Activated T-cell treated with anti-CD3 and anti-CD28 coated beads, Interleukin-2, amount 50 U/mL, for 24 hours (primary cell): ENCODE measurements around the gene C1orf94.
A peak's percentile ranks its signal among the peaks of the same experiment; 100 is the strongest.
"Not testable (repeated sequence)": the region's sequence is repeated elsewhere in the genome, so short reads cannot be mapped to it uniquely, and the experiment has no call there.

Experiments
- DNase-seq: peaks from one replicate; pipeline ENCODE4 v3.0.0-alpha.2; 2020
- H3K27ac Mint-ChIP-seq: 2 replicates; pipeline ENCODE4 v1.8.0; 2020; ENCODE audit warnings: mild to moderate bottlenecking, mixed read lengths
- H3K27me3 Mint-ChIP-seq: 2 replicates; pipeline ENCODE4 v1.8.0; 2020; ENCODE audit warnings: mixed read lengths
- H3K36me3 Mint-ChIP-seq: 2 replicates; pipeline ENCODE4 v1.8.0; 2020; ENCODE audit warnings: low read depth, mixed read lengths
- H3K4me1 Mint-ChIP-seq: 2 replicates; pipeline ENCODE4 v1.8.0; 2020; ENCODE audit warnings: low read depth, mixed read lengths
- H3K4me3 Mint-ChIP-seq: 2 replicates; pipeline ENCODE4 v1.8.0; 2020; ENCODE audit warnings: mild to moderate bottlenecking, moderate library complexity, mixed read lengths
- H3K9me3 Mint-ChIP-seq: 2 replicates; pipeline ENCODE4 v1.8.0; 2020; ENCODE audit warnings: mixed read lengths

C1orf94 gene

GRCh38 chr1:34155860-34156259 is 20.8 kb upstream of the C1orf94 start:
- Mint-ChIP-seq H3K4me1 (no peaks in the 10 kb centered on the region), H3K36me3 (no peaks in the 10 kb centered on the region), H3K27ac (no peak overlapping the region), H3K9me3 (no peaks in the 10 kb centered on the region), H3K27me3 (peaks cover 51% of the 10 kb centered on the region), H3K4me3 (no peak overlapping the region)
- no peak for DNase-seq

- H3K27me3 Mint-ChIP-seq: peaks cover 54% of the 10 kb centered on the region
- H3K4me3 Mint-ChIP-seq: no peak overlapping the region
- H3K36me3 Mint-ChIP-seq: no peaks in the 10 kb centered on the region
- no peak overlapping the region for H3K27ac Mint-ChIP-seq
- DNase-seq: no peak
- H3K9me3 Mint-ChIP-seq: no peaks in the 10 kb centered on the region
- H3K4me1 Mint-ChIP-seq: no peaks in the 10 kb centered on the region
These were observed 20.0 kb upstream of the C1orf94 start for GRCh38 chr1:34156739-34157138.

GRCh38 chr1:34162852-34163766 is 13.6 kb upstream of the C1orf94 start:
- peaks cover 83% of the 10 kb centered on the region for H3K27me3 Mint-ChIP-seq
- H3K36me3 Mint-ChIP-seq: no peaks in the 10 kb centered on the region
- peaks cover 12% of the 10 kb centered on the region for H3K4me1 Mint-ChIP-seq
- peak; percentile 34 for DNase-seq
- H3K4me3 Mint-ChIP-seq: peak overlapping the region; percentile 55
- H3K27ac Mint-ChIP-seq: no peak overlapping the region
- H3K9me3 Mint-ChIP-seq: no peaks in the 10 kb centered on the region

- Mint-ChIP-seq H3K27me3 (peaks cover 86% of the 10 kb centered on the region), H3K4me3 (peak overlapping the region; percentile 55), H3K4me1 (peaks cover 12% of the 10 kb centered on the region), H3K9me3 (no peaks in the 10 kb centered on the region), H3K36me3 (no peaks in the 10 kb centered on the region), H3K27ac (no peak overlapping the region)
- DNase-seq: no peak
These were observed 12.6 kb upstream of the C1orf94 start for GRCh38 chr1:34163792-34164731.

- no peak within 1 kb of the TSS for H3K27ac Mint-ChIP-seq
These were observed 11.8 kb upstream of the C1orf94 start, which contains the start of gene CSMD2 for GRCh38 chr1:34164771-34165391. CSMD2 (minus strand) TSS chr1:34165230; CDS start chr1:34165097, 133 bp downstream.

GRCh38 chr1:34165422-34165921 is 11.2 kb upstream of the C1orf94 start:
- no peak overlapping the region for H3K4me3 Mint-ChIP-seq
- H3K9me3 Mint-ChIP-seq: no peaks in the 10 kb centered on the region
- peaks cover 12% of the 10 kb centered on the region for H3K4me1 Mint-ChIP-seq
- H3K36me3 Mint-ChIP-seq: no peaks in the 10 kb centered on the region
- H3K27ac Mint-ChIP-seq: no peak overlapping the region
- DNase-seq: no peak
- peaks cover 84% of the 10 kb centered on the region for H3K27me3 Mint-ChIP-seq

More at GRCh38 chr1:34164771-34165391, 11.8 kb upstream of the C1orf94 start, which contains the start of gene CSMD2:
- Mint-ChIP-seq H3K9me3 (no peaks in the 10 kb centered on the region), H3K27me3 (peaks cover 84% of the 10 kb centered on the region), H3K36me3 (no peaks in the 10 kb centered on the region), H3K4me3 (no peak within 1 kb of the TSS), H3K4me1 (peaks cover 12% of the 10 kb centered on the region)
- no peak for DNase-seq

- H3K36me3 Mint-ChIP-seq: no peaks in the 10 kb centered on the region
- no peak overlapping the region for H3K4me3 Mint-ChIP-seq
- no peak overlapping the region for H3K27ac Mint-ChIP-seq
- H3K4me1 Mint-ChIP-seq: peaks cover 12% of the 10 kb centered on the region
- H3K27me3 Mint-ChIP-seq: peaks cover 85% of the 10 kb centered on the region
- H3K9me3 Mint-ChIP-seq: no peaks in the 10 kb centered on the region
- DNase-seq: no peak
These were observed 10.5 kb upstream of the C1orf94 start for GRCh38 chr1:34166191-34166624.

- H3K36me3 Mint-ChIP-seq: no peaks in the 10 kb centered on the region
- H3K4me1 Mint-ChIP-seq: peaks cover 12% of the 10 kb centered on the region
- no peak overlapping the region for H3K4me3 Mint-ChIP-seq
- H3K27me3 Mint-ChIP-seq: peaks cover 85% of the 10 kb centered on the region
- no peak overlapping the region for H3K27ac Mint-ChIP-seq
- DNase-seq: no peak
- no peaks in the 10 kb centered on the region for H3K9me3 Mint-ChIP-seq
These were observed 9.9 kb upstream of the C1orf94 start for GRCh38 chr1:34166625-34167361.

- Mint-ChIP-seq H3K4me1 (peaks cover 12% of the 10 kb centered on the region), H3K9me3 (no peaks in the 10 kb centered on the region), H3K36me3 (no peaks in the 10 kb centered on the region), H3K27ac (no peak overlapping the region), H3K27me3 (peaks cover 87% of the 10 kb centered on the region), H3K4me3 (no peak overlapping the region)
- DNase-seq: no peak
These were observed 9.3 kb upstream of the C1orf94 start for GRCh38 chr1:34167389-34167788.

GRCh38 chr1:34175744-34176143 is 963 bp upstream of the C1orf94 start:
- no peak for DNase-seq
- no peaks in the 10 kb centered on the region for H3K36me3 Mint-ChIP-seq
- no peaks in the 10 kb centered on the region for H3K4me1 Mint-ChIP-seq
- H3K9me3 Mint-ChIP-seq: no peaks in the 10 kb centered on the region
- H3K27me3 Mint-ChIP-seq: peaks cover 66% of the 10 kb centered on the region
- H3K4me3 Mint-ChIP-seq: no peak overlapping the region
- H3K27ac Mint-ChIP-seq: no peak overlapping the region

GRCh38 chr1:34178072-34178471 is 1.4 kb downstream of the C1orf94 start:
- no peak overlapping the region for H3K27ac Mint-ChIP-seq
- peaks cover 64% of the 10 kb centered on the region for H3K27me3 Mint-ChIP-seq
- DNase-seq: no peak

GRCh38 chr1:34183381-34183780 is 6.7 kb downstream of the C1orf94 start:
- DNase-seq, H3K9me3 Mint-ChIP-seq, H3K27ac Mint-ChIP-seq, H3K4me1 Mint-ChIP-seq, H3K4me3 Mint-ChIP-seq, H3K36me3 Mint-ChIP-seq: not testable (repeated sequence)
- H3K27me3 Mint-ChIP-seq: peaks cover 52% of the 10 kb centered on the region

More at GRCh38 chr1:34178072-34178471, 1.4 kb downstream of the C1orf94 start:
- no peaks in the 10 kb centered on the region for H3K36me3 Mint-ChIP-seq
- H3K9me3 Mint-ChIP-seq: no peaks in the 10 kb centered on the region
- no peak overlapping the region for H3K4me3 Mint-ChIP-seq
- no peaks in the 10 kb centered on the region for H3K4me1 Mint-ChIP-seq

GRCh38 chr1:34186741-34187494 is 10.2 kb downstream of the C1orf94 start:
- no peak for DNase-seq
- Mint-ChIP-seq H3K27me3 (peaks cover 47% of the 10 kb centered on the region), H3K4me1 (peaks cover 7% of the 10 kb centered on the region), H3K27ac (no peak overlapping the region), H3K36me3 (no peaks in the 10 kb centered on the region), H3K4me3 (no peak overlapping the region), H3K9me3 (peaks cover 5% of the 10 kb centered on the region)
